SH-SY5Y (cell line): ENCODE measurements around the gene OR5AC2.

ENCODE experiments used
- GATA2 ChIP-seq: IDR thresholded peaks from 2 replicates; pipeline ENCODE4 v1.6.1; 2011; ENCODE audit warnings: mild to moderate bottlenecking, low read depth, low read length
- GATA3 ChIP-seq: IDR thresholded peaks from 2 replicates; pipeline ENCODE4 v1.6.1; 2011; ENCODE audit warnings: low read depth, mild to moderate bottlenecking, low read length, moderate library complexity

GRCh38 chr3:98073486-98073885 lies 13.5 kb upstream of the OR5AC2 start:
- no peak for TF ChIP-seq GATA3
- TF ChIP-seq GATA2: no peak
